GM19238 (cell line): ENCODE measurements around the gene TENT5A.

Experiments used
- DNase-seq: peaks from one replicate; pipeline ENCODE4 v3.0.0; 2011; ENCODE audit warnings: low spot score; ENCODE audit not compliant: insufficient read length

TENT5A gene

GRCh38 chr6:81713205-81713604 lies 39.3 kb downstream of the TENT5A start:
- no peak for DNase-seq

GRCh38 chr6:81708113-81708699 lies 44.3 kb downstream of the TENT5A start:
- no peak for DNase-seq

DNA sequence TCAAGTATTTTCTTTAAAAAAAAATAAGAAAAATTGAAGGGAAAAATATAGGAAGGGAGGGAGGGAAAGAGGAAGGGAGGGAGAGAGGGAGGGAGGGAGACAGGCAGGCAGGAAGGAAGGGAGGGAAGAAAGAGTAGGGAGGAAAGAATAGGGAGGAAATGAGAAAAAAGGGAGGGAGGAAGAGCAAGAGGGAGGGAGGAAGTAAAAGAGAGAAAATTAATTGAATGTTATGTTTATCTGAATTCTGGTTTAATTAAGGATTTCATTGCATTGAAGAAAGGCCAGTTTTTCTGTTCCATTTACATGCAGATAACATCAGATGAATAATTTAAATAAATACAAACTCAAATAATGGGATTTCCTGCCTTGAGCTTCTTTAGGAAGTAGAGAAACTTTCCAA lies 47.8 kb downstream of the TENT5A start:
- no peak for DNase-seq

DNA sequence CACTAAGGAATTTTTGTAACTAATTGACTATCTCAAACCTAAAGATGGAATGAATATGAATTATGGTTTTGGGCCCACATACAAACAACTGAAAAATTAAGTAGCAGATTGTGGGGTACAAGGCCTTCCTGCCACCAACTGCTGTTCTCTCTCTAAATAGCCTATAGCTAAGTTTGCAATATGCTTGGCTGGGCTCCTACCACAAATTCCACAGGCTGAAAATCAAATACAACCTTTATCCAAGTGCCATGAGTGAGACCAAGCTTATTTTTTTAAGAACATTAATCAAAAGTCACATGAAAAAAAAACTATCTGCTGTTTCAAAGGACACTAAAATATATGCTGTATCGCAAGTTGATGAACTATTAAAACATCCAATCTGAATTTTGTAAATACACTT lies 52.1 kb downstream of the TENT5A start:
- no peak for DNase-seq

- DNase-seq, result no peak
Observed at GRCh38 chr6:81697559-81697958, 54.9 kb downstream of the TENT5A start.

GRCh38 chr6:81696524-81696923 lies 56.0 kb downstream of the TENT5A start:
- no peak for DNase-seq
